Activated T-cell treated with anti-CD3 and anti-CD28 coated beads for 24 hours (primary cell): ENCODE data around the gene SERPINA12.

Experiments
- DNase-seq: peaks from one replicate; pipeline ENCODE4 v3.0.0-alpha.2; 2020; ENCODE audit warnings: low read depth

Gene SERPINA12

GRCh38 chr14:94465042-94465441 is 44.2 kb downstream of the SERPINA12 start:
- no peak for DNase-seq

DNA sequence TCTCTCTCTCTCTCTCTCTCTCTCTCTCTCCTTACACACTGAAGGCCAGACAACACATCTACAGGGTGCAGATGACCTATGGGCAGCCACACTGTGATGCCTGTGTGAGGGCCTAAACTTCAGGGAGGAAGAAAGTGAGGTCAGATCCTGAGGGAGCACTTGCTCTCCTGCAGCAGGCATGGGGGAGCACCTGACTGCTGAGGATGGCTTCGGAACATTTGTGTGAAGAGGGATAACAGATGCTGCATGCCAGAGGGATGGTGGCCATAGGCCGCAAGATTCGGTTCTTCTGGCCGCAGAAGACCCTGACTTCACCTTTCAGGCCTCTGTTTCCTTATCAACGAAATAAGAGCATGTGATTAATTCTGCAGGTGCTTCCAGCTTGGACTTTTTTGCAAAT is 45.0 kb downstream of the SERPINA12 start:
- no peak for DNase-seq

DNA sequence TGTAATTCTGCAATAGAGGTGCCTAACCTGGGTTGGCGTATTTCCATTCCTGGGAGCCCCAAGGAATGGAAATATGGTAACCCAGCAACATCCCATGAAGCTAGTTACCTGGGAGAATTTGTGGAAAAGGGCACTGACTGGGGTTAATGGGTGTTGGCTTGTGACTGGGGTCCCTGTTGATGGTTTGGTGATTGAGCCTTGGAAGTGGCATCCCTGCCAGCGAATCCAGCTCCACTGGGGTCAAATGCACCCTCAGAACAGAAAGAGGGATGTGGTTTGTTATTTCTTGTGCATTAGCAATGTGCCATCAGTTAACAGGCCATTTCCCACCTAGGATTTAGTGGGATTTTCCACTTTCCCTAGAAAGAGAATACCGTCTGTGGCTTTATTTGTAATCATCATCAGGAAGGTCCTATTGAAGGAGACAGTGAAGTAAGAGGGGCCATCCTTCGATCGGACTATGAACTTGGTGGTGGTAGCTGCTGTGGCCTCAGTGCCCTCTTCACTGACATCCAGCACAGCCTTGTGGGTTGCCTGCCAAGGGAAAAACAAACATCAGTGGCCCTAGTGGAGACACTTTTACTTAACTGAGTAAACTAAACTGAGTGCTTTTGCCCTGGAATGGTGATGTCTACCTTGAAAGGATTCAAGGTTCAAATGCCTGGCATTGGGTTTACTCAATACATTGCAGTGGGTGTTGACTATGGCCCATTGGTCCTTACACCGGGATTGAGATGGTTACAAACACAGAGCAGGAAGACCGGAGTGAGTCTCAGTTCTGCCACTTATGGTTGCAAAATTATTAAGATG is 46.3 kb downstream of the SERPINA12 start:
- no peak for DNase-seq

DNA sequence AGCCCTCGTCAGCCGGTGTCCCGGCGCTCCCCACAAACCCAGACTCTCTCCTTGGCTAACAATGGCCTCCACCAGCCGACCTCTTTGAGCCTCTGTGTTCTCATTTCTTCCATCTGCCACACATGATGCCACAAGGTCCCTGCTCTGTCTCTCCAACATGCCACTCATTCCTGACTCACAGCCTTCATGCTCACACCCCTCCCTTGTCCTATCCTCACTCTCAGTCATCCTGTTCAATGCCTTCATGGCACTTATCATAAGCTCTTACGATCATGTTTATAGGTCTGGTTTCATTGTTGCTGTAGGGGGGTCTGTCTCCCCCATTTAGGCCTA is 47.1 kb downstream of the SERPINA12 start:
- DNase-seq, result no peak

- DNase-seq, result no peak
Observed at GRCh38 chr14:94461526-94462218, 47.6 kb downstream of the SERPINA12 start.

DNA sequence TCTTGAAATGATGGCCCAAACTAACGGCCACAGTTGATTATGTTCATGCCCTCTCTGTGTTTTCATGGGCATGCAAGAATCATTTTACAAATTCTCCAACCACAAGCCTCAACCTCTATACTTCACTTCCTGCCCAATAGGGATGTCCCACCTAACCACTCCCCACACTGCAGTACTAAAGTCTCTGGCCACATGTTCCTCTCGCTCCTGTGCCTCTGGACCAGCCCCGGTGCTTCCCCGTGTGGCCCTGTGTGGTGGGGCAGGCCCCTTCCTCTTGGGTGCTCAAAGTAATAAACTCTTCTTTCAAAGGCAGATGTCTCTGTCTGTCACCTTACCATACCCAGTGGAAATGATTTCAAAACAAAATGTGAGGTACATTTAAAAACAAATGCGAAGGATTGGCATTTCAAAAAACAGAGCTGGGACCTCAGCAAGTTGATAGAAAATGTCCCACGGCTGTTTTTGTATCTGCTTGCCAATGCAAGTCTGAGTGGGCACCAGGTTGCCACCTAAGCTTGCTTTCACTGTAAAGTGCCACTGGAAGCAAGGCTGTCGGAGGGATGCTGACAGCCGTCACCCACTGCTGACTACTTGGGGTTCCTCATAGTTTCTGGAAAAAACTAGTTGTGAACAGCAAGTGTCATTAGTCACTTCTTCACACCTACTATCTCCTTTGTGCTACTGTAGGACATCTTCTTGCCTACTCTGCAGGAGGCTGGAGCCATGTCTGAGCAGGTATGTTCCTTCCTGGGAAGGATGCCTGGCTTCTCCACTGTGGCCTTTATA is 48.4 kb downstream of the SERPINA12 start:
- no peak for DNase-seq

- no peak for DNase-seq
Observed at GRCh38 chr14:94458558-94459205, 50.6 kb downstream of the SERPINA12 start.

DNA sequence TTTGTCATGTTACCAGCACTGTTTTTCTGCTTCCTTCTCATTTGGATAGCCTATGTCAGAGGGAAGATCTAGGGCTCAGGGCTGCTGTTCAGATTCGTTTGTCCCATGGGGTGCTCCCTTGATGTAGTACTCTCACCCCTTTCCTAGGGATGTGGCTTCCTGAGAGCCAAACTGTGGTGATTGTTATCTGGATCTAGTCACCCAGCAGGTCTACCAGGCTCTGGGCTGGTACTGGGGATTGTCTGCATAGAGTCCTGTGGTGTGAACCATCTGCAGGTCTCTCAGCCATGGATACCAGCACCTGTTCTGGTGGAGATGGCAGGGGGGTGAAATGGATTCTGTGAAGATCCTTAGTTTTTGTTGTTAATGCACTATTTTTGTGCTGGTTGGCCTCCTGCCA is 51.2 kb downstream of the SERPINA12 start:
- no peak for DNase-seq

DNA sequence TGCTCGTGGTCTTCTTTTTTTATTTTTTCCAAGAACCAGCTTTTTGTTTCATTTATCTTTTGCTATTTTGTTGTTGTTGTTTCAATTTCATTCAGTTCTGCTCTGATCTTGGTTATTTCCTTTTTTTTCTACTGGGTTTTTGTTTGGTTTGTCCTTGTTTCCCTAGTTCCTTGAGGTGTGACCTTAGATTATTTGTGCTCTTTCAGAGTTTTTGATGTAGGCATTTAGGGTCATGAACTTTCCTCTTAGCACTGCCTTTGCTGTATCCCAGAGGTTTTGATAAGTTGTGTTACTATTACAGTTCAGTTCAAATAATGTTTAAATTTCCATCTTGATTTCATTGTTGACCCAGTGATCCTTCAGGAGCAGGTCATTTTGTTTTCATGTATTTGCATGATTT is 53.3 kb downstream of the SERPINA12 start:
- DNase-seq, result no peak

- no peak for DNase-seq
Observed at GRCh38 chr14:94451826-94452225, 57.4 kb downstream of the SERPINA12 start.

DNA sequence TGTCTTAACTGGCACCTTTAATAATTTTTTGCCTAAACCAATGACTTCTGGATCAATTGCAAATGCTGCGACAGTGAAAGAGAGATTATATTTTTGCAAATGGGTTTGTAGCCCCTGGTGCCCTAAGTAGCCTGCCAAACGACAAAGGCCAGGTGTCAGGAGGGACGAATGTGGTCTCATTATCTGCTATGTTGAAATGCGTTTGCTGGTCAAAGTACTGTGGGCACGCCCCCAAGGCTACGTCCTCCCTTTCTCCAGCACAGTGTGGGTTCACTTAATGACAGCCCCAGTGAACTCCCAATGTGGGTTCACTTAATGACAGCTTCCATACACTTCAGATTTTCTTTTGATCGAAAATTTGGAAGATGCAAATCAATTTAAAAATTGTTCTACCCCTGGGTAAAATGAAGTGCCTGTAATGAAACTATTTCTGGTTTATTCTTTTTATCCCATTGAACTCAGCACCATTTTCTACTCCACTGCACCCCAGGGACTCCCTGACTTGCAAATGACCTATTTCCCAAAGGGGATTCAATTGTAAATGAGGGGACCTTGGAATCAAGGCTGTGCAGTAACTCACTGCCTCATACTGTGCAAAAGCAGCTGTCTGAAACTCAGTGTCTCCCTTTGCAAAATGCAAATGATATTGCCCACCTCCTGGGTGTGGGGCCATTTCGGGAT is 58.0 kb downstream of the SERPINA12 start:
- no peak for DNase-seq

DNA sequence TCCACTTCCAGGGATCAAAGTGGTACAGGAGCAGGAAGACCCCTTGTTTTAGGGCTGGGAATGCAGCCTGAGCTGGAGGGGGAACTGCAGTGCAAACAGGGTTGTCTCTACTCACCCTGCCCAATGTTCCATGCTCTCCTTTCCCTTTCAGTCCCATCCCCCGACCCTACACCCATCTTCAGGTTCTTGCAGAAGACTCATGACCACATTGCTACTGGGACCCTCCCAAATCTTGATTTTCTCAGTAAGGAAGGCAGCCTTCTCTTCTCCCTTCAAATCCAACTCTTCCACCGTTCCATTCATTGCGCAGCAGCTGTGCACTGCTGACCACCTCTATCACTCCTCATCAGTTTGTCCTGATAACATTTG is 58.6 kb downstream of the SERPINA12 start:
- DNase-seq, result no peak

DNA sequence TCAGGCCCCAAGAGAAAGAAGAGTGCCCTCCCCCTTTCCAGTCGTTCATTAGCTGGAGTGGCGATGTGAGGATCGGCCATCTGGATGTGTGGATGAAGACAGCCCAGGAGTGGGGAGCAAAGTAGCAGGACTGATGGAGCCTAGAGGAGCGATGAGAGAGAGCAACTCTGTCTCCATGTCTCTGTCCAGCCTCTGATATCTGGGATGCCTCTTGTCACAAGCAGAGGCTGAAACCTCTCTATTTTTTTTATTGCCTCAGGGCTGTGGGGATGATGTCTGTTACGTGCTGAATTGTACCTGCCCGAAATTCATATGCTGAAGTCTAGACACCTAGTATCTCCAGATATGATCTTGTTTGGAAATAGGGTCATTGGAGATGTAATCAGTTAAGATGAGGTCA is 59.3 kb downstream of the SERPINA12 start:
- no peak for DNase-seq

- no peak for DNase-seq
Observed at GRCh38 chr14:94448071-94448808, 61.0 kb downstream of the SERPINA12 start.

- no peak for DNase-seq
Observed at GRCh38 chr14:94447206-94447605, 62.1 kb downstream of the SERPINA12 start.

DNA sequence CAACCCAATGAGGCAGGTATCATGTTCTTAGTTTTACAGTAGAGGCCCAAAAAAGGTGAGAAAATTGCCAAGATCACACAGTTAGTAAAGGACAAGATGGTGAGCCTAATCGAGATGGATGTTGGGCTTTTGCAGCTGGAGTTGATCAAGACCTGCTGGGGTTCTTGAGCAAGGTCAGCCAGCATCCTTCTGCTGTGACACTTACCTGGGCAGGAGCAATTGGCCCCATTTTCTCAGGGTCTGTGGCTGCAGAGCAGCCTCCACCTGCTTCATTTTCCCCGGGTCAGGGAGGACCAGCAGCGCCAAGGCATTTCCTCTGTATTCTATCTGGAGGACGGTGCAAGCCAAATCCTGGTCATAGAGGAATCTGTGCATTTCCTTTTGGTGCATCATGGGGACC is 63.1 kb downstream of the SERPINA12 start:
- DNase-seq, result no peak

GRCh38 chr14:94445003-94445402 is 64.3 kb downstream of the SERPINA12 start:
- no peak for DNase-seq

DNA sequence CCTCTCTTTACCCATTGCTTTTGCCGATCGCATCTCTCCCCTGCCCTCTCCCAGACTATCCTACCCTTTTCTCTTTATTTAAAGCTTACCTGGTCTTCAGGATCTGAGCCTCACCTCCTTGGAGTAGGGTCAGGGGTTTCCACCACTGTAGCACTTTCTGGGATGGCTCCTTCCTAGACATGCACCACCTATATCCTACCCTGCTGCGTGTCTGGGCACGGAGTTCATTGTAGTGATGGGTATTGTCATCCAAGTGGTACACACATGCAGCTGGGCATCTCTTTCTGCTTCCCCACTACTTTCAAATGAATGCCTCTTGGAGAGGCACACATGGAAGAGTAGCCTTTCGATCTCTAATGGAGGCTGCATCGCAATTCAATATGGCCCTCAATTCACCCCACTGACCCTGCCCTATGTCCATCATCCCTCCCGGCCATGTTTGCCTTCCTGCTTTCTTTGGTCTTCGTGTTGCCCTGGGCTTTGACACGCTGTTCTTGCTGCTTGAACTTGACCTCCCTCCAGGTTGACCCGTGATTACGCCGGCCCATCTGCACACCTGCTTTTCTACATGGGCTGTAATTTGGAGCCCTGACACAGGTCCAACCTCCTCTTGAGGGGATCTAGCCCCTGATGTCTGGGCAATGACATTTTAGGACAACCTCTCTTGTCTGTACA is 67.6 kb downstream of the SERPINA12 start:
- no peak for DNase-seq

DNA sequence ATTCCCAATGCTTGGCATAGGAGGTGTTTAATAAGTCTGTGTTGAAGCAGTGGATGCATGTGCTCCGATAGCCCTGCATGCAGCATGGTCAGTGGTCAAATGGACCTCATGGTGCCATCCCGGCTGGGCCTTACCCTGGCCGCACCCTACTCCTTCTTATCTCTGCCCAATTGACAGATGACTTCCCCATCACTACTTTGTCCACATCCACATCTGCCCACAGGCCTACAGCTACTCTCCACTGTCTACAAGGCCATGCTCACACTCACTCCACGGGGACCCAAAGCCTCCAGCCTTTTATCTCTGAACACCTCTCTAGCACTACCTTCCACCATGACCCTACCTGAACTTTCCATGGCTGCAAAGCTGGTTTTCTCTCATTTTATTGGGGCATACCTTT is 68.1 kb downstream of the SERPINA12 start:
- no peak for DNase-seq

- no peak for DNase-seq
Observed at GRCh38 chr14:94439453-94440057, 69.7 kb downstream of the SERPINA12 start.
